Measurements from ENCODE around the gene ABCA3.

GRCh38 chr16:2280461-2280860 is 60.1 kb downstream of the ABCA3 start:
- TF ChIP-seq, protein P1, sequence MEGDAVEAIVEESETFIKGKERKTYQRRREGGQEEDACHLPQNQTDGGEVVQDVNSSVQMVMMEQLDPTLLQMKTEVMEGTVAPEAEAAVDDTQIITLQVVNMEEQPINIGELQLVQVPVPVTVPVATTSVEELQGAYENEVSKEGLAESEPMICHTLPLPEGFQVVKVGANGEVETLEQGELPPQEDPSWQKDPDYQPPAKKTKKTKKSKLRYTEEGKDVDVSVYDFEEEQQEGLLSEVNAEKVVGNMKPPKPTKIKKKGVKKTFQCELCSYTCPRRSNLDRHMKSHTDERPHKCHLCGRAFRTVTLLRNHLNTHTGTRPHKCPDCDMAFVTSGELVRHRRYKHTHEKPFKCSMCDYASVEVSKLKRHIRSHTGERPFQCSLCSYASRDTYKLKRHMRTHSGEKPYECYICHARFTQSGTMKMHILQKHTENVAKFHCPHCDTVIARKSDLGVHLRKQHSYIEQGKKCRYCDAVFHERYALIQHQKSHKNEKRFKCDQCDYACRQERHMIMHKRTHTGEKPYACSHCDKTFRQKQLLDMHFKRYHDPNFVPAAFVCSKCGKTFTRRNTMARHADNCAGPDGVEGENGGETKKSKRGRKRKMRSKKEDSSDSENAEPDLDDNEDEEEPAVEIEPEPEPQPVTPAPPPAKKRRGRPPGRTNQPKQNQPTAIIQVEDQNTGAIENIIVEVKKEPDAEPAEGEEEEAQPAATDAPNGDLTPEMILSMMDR (conservative IDR thresholded peaks at IDR 0.05; ENCODE audit: low read depth, low read length), result no peak
- no peak for TF ChIP-seq EZH2 (IDR thresholded peaks at IDR 0.05; ENCODE audit: borderline replicate concordance, low read depth, low read length, poor library complexity, severe bottlenecking)
